ENCODE results near the gene CEP89.
"Not testable (repeated sequence)": the region's sequence is repeated elsewhere in the genome, so short reads cannot be mapped to it uniquely, and the experiment has no call there.

Gene CEP89

DNA sequence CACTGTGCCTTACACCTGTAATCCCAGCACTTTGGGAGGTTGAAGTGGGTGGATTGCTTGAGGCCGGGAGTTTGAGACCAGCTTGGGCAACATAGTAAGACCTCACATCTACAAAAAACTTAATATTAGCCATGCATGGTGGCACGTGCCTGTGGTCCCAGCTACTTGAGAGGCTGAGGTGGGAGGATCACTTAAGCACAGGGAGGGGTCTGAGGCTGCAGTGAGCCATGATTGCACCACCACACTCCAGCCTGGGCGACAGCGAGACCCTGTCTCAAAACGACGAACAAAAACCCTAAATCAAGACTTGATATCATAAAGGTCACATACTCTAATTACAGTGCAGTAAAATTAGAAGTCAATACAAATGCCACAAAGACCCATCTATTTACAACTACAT lies 119.5 kb downstream of the CEP89 start:
- in situ Hi-C loops (cut with HindIII; ENCODE audit: low pct_unique_long_range_greater_than_20kb, low sequenced_read_pairs), result no loop called here
- no peak for TF ChIP-seq JUND (IDR thresholded peaks at IDR 0.05; ENCODE audit: low read depth)

DNA sequence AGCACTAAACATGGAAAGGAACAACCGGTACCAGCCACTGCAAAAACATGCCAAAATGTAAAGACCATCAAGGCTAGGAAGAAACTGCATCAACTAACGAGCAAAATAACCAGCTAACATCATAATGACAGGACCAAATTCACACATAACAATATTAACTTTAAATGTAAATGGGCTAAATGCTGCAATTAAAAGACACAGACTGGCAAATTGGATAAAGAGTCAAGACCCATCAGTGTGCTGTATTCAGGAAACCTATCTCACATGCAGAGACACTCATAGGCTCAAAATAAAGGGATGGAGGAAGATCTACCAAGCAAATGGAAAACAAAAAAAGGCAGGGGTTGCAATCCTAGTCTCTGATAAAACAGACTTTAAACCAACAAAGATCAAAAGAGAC lies 123.7 kb downstream of the CEP89 start:
- DNase-seq (ENCODE audit: low read depth in 1 of 2, low spot score in 1 of 2); in situ Hi-C loops (cut with HindIII; ENCODE audit: low pct_unique_long_range_greater_than_20kb, low sequenced_read_pairs): not testable (repeated sequence)

More for the DNA sequence above, 119.5 kb downstream of the CEP89 start:
- no peak for DNase-seq (ENCODE audit: low read depth in 1 of 2, low spot score in 1 of 2)

DNA sequence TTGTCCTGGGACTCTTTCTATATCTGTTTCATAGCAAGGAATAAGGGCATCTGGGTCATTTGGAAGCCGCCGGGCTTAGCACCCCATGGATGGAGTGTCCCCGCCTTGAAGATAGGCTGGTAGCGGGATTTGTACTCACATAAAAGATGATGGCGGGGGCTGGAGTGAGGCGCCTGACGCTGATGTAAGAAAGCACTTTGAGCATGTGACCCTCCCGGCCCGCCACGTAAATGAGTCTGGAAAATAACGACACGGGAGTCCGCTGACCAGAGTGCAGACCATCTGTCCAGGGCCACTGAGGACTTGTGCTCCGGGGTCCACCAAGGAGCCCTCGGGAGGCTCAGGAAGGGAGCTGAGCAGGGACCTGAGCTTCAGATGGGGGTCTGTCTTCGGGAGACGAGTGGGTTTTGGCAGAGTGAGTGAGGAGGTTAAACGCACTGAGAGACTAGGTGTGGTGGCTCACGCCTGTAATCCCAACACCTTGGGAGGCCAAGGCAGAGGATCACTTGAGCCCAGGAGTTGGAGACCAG lies 128.0 kb downstream of the CEP89 start:
- in situ Hi-C loops (cut with HindIII; ENCODE audit: low pct_unique_long_range_greater_than_20kb, low sequenced_read_pairs), result no loop called here
- TF ChIP-seq JUND (IDR thresholded peaks at IDR 0.05; ENCODE audit: low read depth), result no peak
- DNase-seq (ENCODE audit: low read depth in 1 of 2, low spot score in 1 of 2), result no peak

DNA sequence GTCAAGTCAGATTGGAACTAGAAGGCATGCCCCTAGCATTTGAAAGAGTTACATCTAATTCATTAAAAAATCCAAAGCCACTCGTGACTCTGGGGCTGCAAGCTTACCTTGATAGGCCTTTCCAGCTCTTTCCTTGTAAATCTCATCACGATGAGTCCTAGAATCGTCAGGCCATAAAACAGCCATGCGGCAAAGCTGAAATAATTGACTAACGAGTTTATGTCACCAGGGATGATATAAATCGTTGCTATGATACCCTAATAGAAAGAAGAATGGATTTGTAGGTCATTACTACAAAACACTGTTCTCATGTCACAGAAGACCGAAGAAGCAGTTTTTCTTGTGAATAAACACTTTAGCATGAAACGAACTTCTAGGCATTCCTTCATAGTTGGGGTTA lies 129.7 kb downstream of the CEP89 start:
- DNase-seq (ENCODE audit: low read depth in 1 of 2, low spot score in 1 of 2), result no peak
- TF ChIP-seq JUND (IDR thresholded peaks at IDR 0.05; ENCODE audit: low read depth), result no peak
- in situ Hi-C loops (cut with HindIII; ENCODE audit: low pct_unique_long_range_greater_than_20kb, low sequenced_read_pairs), result no loop called here

DNA sequence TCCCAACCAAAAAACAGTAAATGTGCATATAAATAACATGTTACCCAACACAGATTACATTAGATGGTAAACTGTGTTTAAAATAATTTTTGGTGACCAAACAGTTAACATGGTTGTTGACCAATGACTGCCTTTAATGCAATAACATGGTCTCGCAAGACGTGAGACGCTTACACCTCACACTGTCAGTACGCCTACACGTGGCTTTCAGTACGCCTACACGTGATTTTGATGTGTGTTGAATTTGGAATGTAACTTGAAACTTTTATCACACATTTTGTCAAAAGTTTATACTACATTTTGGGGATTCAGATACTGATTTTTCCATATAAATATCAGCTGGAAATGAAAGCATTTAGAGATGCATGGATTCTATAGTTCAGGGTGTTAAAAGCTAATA lies 134.2 kb downstream of the CEP89 start:
- in situ Hi-C loops (cut with HindIII; ENCODE audit: low pct_unique_long_range_greater_than_20kb, low sequenced_read_pairs), result no loop called here
- no peak for TF ChIP-seq JUND (IDR thresholded peaks at IDR 0.05; ENCODE audit: low read depth)

DNA sequence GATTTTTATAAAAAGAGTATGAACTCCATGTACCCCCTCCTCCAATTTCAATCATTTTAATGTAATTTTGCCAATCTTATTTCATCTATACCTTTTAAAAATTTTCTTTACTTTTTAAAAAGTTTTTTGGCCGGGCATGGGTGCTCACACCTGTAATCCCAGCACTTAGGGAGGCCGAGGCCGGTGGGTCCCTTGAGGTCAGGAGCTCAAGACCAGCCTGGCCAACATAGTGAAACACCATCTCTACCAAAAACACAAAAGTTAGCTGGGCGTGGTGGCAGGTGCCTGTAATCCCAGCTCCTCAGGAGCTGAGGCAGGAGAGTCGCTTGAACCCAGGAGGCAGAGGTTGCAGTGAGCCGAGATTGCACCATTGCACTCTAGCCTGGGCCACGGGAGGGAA lies 138.4 kb downstream of the CEP89 start:
- DNase-seq (ENCODE audit: low read depth in 1 of 2, low spot score in 1 of 2); in situ Hi-C loops (cut with HindIII; ENCODE audit: low pct_unique_long_range_greater_than_20kb, low sequenced_read_pairs): not testable (repeated sequence)

More for the DNA sequence above, 134.2 kb downstream of the CEP89 start:
- DNase-seq (ENCODE audit: low read depth in 1 of 2, low spot score in 1 of 2), result no peak

DNA sequence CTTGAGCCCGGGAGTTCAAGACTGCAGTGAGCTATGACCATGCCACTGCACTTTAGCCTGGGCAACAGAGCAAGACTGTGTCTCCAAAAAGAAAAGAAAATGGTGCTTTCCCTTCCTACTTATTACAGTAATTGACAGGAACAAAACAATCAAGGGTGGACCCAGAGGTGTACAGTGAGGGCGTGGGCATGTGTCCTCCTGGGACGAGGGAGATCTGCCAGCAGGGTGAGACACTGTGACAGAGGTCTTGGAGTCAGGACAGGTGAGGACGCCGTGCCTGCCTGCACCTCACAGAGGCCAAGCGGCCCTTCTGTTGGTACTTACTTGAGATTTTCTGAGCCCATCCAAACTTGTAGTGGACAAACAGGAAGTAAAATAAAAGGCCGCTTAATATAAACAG lies 138.9 kb downstream of the CEP89 start:
- DNase-seq (ENCODE audit: low read depth in 1 of 2, low spot score in 1 of 2); in situ Hi-C loops (cut with HindIII; ENCODE audit: low pct_unique_long_range_greater_than_20kb, low sequenced_read_pairs): not testable (repeated sequence)

DNA sequence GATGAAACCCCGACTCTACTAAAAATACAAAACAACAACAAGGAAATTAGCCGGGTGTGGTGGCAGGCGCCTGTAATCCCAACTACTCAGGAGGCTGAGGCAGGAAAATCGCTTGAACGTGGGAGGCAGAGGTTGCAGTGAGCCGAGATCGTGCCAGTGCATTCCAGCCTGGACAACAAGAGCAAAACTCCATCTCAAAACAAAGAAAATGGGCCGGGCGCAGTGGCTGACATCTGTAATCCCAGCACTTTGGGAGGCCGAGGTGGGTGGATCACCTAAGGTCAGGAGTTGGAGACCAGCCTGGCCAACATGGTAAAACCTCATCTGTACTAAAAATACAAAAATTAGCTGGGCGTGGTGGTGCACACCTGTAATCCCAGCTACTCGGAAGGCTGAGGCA lies 139.7 kb downstream of the CEP89 start:
- in situ Hi-C loops (cut with HindIII; ENCODE audit: low pct_unique_long_range_greater_than_20kb, low sequenced_read_pairs); DNase-seq (ENCODE audit: low read depth in 1 of 2, low spot score in 1 of 2): not testable (repeated sequence)

DNA sequence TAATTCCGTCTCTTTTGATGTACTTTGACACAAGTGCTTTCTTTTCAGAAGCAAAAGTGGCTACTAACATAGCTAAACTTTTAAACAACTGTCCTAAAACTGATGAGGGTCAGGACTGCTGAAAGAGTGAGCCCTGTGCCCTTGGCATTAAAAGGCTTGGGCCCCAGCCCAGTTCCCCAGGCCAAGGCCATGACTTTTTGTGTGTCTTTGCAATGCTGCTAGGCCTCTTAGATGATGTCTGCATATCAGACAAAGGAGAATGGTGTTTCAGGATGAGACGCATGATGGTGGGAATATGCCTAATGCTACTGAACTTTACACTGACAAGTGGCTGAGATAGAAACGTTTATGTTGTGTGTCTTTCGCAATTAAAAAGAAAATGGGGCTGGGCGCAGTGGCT lies 140.1 kb downstream of the CEP89 start:
- DNase-seq (ENCODE audit: low read depth in 1 of 2, low spot score in 1 of 2), result no peak
- in situ Hi-C loops (cut with HindIII; ENCODE audit: low pct_unique_long_range_greater_than_20kb, low sequenced_read_pairs), result no loop called here
- no peak for TF ChIP-seq JUND (IDR thresholded peaks at IDR 0.05; ENCODE audit: low read depth)

DNA sequence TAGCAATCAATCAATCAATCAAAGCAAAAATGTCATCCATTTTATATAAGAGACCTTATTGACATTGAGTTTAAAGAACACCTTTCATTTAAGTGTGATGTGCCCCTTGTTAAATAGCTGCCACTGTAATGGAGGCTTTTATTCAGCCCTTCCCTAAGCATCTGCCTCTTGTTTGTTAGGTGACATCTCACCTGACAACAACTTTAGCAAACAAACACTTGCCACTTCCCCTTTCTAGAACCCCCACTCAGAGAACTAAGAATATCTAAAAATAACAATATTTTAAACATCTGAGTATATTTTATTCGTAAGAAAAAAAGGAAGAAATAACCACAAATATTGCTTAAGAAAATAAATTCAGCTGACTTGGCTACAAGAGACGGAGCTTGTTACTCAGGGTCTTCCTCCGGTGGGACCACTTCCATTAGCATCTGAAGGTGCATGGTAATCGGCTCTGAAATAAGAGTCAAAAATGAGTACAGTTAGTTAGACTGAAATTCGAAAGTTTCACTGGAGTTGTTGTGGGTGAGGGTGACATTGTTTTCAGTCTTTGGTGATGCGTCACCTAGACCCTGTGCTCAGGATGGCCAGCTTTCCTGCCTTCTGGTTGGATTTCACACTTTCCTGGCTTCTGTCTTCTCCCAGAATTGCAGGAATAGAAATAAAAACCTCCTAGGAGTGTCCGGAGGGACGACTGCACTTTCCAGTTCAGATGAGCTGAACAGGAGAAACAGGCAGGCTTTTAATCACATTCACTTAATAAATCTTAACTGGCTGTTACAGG lies 141.3 kb downstream of the CEP89 start:
- in situ Hi-C loops (cut with HindIII; ENCODE audit: low pct_unique_long_range_greater_than_20kb, low sequenced_read_pairs), result no loop called here
- no peak for TF ChIP-seq JUND (IDR thresholded peaks at IDR 0.05; ENCODE audit: low read depth)
- DNase-seq (ENCODE audit: low read depth in 1 of 2, low spot score in 1 of 2), result no peak

DNA sequence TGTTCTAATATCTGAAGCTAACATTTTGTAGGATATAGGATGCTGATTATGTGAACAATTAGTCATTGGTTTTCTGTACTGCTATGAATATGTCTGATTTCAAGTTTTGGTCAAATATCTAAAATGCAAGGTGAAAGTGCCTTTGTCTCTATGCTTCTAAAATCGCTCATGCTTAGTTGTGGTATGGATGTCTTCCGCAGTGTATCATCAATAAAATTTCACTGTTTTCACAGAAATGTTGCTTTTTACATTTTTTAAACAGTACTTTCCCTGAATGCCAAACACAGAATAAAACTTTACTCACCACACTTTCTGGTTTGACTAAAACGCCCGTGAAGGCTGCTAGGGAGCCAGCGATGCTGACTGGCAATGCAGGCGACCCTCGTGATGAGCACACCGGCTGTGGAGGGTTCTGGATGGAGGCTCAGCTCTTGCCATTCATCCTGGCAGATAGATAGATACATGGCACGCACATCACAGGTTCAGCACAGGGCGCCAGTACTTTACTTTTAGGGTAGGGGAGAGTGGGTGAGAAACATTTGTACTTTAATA lies 142.3 kb downstream of the CEP89 start:
- no peak for TF ChIP-seq JUND (IDR thresholded peaks at IDR 0.05; ENCODE audit: low read depth)
- in situ Hi-C loops (cut with HindIII; ENCODE audit: low pct_unique_long_range_greater_than_20kb, low sequenced_read_pairs), result no loop called here
- no peak for DNase-seq (ENCODE audit: low read depth in 1 of 2, low spot score in 1 of 2)

DNA sequence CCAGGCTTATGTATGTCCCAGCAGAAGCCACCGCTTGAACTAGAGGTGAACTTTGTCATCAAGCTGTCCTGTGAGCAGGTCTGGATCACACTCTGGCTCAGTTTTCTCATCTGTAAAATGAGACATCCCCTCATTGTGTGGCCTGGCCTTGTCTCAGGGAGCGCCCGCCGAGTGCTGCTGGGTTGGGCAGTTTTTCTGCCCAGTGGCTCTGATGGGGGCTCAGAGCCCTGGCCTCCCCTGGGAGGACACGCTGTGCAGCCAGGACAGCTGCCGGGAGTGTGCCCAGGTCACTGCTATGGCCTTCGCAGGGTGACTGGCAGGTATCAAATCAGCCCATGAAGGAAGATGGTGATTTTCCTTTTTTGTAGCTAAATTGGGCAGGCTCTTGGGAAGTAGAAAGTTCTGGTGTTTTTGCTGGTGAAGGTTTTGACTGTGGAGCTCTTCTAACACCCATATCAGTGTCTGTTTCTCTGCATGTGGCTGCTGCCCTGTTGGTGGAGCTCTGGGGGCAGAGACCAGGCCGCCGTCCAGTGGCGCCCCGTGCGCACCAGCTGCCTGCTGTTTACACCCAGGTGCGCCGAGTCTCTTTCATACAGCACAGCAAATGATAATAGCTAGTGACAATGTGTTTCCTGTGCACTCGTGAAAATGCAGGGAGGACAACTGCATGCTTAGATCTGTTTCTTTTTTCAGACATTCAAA lies 143.0 kb downstream of the CEP89 start:
- DNase-seq (ENCODE audit: low read depth in 1 of 2, low spot score in 1 of 2), result no peak
- TF ChIP-seq JUND (IDR thresholded peaks at IDR 0.05; ENCODE audit: low read depth), result no peak
- in situ Hi-C loops (cut with HindIII; ENCODE audit: low pct_unique_long_range_greater_than_20kb, low sequenced_read_pairs), result no loop called here

DNA sequence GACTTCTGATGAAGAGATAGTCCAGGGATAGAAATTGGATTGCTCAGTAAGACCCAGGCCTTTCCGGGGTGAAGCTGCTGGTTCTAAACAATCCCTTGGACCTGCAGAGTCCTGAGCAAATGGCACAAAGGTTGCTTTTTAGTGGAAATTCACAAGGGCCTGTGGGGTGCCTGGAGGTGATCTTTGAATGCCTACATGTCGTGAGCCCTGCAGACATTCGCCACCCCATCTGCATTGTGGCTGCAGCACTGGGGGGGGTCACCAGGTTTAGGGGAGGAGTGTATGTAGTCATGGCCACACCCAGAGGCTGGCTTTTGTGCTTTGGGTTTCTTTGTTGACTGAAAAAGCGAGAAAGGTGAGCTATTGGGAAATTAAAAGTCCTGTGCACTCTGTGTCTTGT lies 143.6 kb downstream of the CEP89 start:
- in situ Hi-C loops (cut with HindIII; ENCODE audit: low pct_unique_long_range_greater_than_20kb, low sequenced_read_pairs), result no loop called here

More for the DNA sequence above, 143.6 kb downstream of the CEP89 start:
- DNase-seq (ENCODE audit: low read depth in 1 of 2, low spot score in 1 of 2), result no peak
- no peak for TF ChIP-seq JUND (IDR thresholded peaks at IDR 0.05; ENCODE audit: low read depth)

Data from T47D (cell line).